ENCODE results near the gene PRPH.

- TF ChIP-seq ZNF274 (IDR thresholded peaks at IDR 0.05; ENCODE audit: low read depth, low read length), result no peak
- TF ChIP-seq YY1 (IDR thresholded peaks at IDR 0.05; ENCODE audit: insufficient read depth, insufficient read length), result no peak
Measured at GRCh38 chr12:49264466-49264872, 30.5 kb upstream of the PRPH start.

Data from NT2/D1 (cell line).